ENCODE data around the gene NCOA6.
"Not testable (repeated sequence)": the region's sequence is repeated elsewhere in the genome, so short reads cannot be mapped to it uniquely, and the experiment has no call there.

The NCOA6 gene

GRCh38 chr20:34773726-34774125, 51.7 kb downstream of the NCOA6 start:
- DNase-seq: no peak

- no peak for DNase-seq
Observed at GRCh38 chr20:34772437-34772836, 53.0 kb downstream of the NCOA6 start.

- DNase-seq: no peak
Observed at GRCh38 chr20:34771680-34772081, 53.8 kb downstream of the NCOA6 start.

GRCh38 chr20:34768096-34768495, 57.4 kb downstream of the NCOA6 start:
- no peak for DNase-seq

- no peak for DNase-seq
Observed at GRCh38 chr20:34762031-34762555, 63.4 kb downstream of the NCOA6 start.

GRCh38 chr20:34755367-34755766, 70.1 kb downstream of the NCOA6 start:
- DNase-seq: no peak

GRCh38 chr20:34754611-34755010, 70.8 kb downstream of the NCOA6 start:
- no peak for DNase-seq

- DNase-seq: no peak
Observed at GRCh38 chr20:34753706-34754461, 71.6 kb downstream of the NCOA6 start.

GRCh38 chr20:34751453-34751852, 74.0 kb downstream of the NCOA6 start:
- no peak for DNase-seq

- no peak for DNase-seq
Observed at GRCh38 chr20:34750484-34750883, 75.0 kb downstream of the NCOA6 start.

- no peak for DNase-seq
Observed at GRCh38 chr20:34748709-34749108, 76.7 kb downstream of the NCOA6 start.

- DNase-seq: no peak
Observed at GRCh38 chr20:34747479-34747878, 78.0 kb downstream of the NCOA6 start.

- no peak for DNase-seq
Observed at GRCh38 chr20:34746674-34747073, 78.8 kb downstream of the NCOA6 start.

GRCh38 chr20:34744847-34745246, 80.6 kb downstream of the NCOA6 start:
- DNase-seq: no peak

GRCh38 chr20:34744340-34744739, 81.1 kb downstream of the NCOA6 start:
- DNase-seq: no peak

- no peak for DNase-seq
Observed at GRCh38 chr20:34743039-34743438, 82.4 kb downstream of the NCOA6 start.

GRCh38 chr20:34736106-34736735, 89.2 kb downstream of the NCOA6 start:
- DNase-seq: no peak

- no peak for DNase-seq
Observed at GRCh38 chr20:34732523-34732922, 92.9 kb downstream of the NCOA6 start.

- DNase-seq: no peak
Observed at GRCh38 chr20:34729416-34729815, 96.0 kb downstream of the NCOA6 start.

- no peak for DNase-seq
Observed at GRCh38 chr20:34724172-34724571, 101.3 kb downstream of the NCOA6 start.

GRCh38 chr20:34722560-34722959, 102.9 kb downstream of the NCOA6 start:
- DNase-seq: not testable (repeated sequence)

- no peak for DNase-seq
Observed at GRCh38 chr20:34720266-34720665, 105.2 kb downstream of the NCOA6 start.

- DNase-seq: not testable (repeated sequence)
Observed at GRCh38 chr20:34719242-34720017, 106.0 kb downstream of the NCOA6 start.

Data from activated CD4-positive, alpha-beta T cell treated with anti-CD3 and anti-CD28 coated beads, Interleukin-2, amount 50 U/mL, for 4 hours (primary cell).